ENCODE data around the gene PGP.
"Not testable (repeated sequence)": the region's sequence is repeated elsewhere in the genome, so short reads cannot be mapped to it uniquely, and the experiment has no call there.

Gene PGP

DNA sequence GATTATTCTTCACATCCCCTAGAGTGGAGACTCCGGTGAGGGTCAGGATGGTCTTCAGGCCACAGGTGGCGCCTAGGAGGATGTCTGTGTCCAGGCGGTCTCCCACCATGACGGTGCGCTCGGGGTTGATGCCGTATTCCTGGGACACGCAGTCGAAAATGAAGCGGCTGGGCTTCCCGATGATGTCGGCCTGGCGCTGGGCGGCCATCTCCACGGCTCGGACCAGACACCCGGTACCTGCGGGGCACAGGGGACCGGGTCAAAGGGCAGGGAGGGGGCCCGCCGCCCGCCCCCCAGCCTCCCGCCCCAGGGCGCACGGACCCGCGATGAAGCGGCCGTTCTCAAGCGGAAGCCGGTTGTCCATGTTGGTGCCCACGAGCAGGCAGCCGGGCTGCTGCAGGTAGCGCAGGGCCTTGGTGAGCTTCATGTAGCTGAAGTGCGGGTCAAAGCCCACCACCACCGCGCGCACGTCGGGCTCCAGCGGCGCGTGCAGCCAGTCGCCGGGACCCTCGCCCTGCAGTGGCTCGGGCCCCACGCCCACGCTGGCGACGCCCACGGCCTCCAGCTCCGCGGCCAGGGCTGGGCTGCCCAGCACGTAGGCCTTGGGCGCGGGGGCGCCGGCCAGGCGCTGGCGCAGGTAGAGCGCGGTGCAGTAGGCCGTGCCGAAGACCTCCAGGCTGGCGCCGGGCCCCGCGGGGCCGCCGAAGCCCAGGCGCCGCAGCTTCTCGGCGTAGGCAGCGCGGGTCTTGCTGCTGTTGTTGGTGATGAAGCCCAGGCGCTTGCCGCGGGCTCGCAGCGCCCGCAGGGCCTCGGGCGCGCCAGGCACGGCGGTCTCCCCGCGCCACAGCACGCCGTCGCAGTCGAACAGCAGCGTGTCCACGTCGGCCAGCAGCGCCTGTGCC, 572 bp downstream of the PGP start:
- no peak for DNase-seq

DNA sequence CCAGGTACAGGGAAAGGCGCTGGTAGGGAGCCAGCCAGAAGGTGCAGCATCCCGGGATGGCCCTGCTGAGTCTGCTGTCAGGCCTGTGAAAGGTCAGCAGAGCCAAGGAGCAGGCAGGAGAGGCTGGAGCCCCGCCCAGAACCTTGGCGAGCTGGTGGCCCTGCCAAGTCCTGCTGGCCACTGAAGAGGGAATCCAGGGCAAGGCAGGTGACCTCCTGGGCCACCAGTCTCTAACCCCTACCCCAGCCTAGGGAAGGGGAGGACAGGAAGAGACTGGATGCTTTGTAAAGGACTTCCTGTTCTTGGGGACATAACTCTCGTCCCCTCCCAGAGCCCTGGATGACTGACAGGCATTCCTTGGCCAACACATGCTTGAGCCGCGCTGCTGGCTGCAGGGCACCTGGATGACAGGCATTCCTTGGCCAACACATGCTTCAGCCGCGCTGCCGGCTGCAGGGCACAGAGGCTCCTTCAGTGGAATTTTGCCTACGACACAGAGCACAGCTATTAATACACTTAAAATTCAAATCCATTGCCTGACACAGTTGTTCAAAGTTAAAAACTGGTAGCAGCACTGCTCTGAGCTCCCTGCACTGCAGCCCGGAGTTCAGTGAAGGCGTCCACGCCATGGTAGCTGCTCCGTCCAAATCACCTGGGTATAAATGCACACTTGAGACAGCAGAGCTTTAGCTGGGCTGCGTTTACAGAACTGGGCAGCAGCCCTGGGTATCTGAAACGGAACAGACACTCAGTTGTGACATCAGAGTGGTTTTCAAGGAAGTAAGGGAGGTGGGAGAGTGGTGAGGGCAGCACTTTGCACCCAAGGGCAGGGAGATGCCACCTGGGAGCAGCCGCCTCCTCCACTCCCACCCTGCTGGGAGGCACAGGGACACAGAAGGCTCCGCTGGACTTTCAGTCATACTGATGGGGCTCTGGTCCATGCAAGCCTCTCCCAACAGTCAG, 2.0 kb downstream of the PGP start:
- DNase-seq: no peak

DNA sequence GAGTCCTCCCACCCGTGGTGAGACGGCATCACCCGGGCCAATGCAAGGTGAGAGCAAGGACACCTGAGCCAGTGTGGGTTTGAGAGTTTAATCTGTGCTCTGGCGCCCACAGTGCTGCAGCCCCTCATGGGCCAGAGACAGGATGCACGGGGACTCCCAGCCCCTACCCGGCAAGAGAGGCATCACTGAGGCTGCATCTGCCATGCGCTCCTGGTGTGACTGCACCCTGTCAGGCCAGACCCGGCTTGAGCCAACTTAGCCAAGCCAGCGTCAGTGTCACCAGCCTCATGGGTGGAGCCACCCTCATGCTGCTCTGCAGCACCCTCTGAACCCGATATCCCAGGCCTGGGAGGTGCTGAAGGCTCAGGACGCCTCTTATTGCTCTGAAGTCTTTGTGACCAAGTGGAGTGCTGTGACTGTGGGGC, 2.7 kb downstream of the PGP start:
- no peak for DNase-seq

DNA sequence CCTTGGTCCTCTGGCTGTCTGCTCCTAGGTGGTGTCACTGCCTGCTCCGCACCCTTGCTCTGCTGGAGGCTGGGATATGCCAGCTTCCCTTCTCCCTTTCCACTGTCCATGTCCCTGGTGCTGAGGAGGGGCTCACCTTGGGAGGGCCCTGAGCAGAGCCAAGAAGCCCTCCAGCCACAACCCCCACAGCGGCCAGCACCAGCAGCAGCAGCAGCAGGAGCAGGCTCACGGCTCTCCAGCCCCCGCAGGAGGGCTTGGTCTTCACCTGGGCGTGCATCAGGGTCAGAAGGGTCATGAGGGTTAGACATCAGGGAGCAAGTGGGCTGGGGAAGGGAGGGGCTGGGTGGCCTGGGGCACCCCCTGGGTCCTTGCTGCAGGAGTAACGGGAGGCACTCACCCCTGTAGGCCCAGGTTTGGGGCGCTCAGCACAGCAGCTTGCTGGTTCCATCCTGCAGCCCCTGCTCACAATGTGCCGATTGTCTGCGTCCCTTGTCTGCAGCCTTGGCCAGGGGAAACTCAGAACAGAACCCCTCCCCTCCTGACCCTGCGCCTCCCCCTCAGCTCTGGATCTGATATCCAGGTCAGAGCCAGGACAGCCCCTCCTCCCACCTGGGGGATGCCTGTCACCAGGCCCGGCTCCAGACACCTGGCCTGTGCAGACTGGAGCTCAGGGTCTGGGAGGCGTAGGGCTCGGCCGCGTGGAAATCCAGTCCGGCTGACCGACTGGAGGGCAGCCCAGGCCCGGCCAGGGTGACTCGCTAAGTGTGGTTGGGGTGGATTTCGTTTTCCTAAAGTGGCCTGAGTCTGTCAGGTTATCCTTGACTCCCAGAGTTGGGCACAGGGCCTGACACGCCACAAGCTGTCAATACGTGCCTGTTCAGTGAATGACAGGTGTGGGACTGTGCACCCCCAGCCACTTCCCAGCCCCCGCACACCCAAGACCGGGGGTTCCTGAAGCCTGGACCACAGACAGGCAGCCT, 4.0 kb downstream of the PGP start, which contains the start of gene BRICD5:
BRICD5 (minus strand) TSS at position 478 of the 980 bp plus-strand sequence; CDS start at position 448, 30 bp downstream.
- no peak for DNase-seq

DNA sequence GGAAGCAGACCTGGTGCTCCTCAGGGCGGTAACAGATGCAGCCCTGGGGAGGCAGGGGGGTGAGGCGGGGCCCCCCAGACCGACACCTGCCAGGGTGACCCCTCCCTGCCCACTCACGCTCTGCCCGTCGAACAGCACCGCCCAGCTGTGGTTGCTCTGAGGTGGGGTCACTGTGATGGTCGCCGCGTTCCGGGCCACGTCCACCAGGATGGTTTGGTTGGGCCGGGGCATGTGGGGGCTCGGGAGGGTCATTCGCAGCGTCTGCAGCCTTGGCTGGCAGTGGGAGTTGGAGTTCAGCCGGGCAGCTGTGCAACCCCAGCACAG, 4.7 kb downstream of the PGP start:
- DNase-seq: no peak

DNA sequence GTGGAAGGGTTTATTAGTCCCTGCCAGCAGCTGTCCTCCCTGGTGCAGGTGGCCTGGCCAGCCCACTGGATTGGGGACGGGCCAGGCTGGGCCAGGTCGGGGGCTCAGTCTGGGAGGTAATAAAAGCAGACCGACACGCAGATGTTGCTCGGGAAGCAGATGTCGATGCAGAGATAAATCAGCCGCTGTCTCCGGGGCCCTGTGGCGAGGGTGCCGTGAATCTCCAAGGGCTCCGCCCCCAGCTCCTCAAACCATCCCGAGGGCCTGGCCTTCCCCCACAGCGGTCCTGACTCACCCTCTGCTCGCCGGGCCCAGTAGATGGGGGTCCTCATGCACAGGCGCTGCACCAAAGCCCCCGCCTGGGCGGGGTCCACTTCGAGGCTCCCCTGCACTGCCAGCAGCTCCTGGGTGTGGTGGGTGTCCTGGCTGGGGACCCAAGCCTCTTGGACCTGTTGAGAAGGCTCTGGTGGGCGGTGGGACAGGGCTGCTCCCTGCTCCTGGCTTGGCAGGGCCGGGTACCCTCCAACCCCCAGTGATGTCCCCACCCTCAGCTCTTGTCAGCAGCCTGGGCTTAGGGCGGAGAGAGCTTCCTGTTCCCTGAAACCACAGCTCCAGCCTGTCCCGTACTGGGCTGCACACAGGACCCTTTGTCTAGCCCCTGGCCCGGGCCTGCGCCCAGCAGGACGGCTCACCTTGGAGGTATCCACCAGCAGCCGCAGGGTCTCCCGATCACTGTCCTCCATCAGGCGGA, 5.2 kb downstream of the PGP start:
- no peak for DNase-seq

DNA sequence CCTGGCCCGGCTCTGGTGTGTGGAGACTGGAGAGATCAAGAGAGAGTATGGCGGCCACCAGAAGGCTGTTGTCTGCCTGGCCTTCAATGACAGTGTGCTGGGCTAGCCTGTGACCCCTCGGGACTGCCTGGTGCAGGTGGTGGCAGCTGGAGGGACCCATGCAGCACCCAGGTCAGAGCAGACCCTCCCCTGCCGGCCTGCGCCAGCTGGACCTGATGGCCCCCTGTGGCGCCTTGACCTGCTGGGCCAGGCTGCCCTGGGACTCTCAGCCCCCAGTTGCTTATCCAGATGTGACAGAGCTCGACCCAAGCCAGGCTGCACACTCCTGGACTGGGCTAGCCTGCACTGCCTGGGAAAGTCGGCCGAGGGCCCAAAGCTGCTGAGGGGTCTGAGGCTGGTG, 5.9 kb downstream of the PGP start:
- no peak for DNase-seq

DNA sequence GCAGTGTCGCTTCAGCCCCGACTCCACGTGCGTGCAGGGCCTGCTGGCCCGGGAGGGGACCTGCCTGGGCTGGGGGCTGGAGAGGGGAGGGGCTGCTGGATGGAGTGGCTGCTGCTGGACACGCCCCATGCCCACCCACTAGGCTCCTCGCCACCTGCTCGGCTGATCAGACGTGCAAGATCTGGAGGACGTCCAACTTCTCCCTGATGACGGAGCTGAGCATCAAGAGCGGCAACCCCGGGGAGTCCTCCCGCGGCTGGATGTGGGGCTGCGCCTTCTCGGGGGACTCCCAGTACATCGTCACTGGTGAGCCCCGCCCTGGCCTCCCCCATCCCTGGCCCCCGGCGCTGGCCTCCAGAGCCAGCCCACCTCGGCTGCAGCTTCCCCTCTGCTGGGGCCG, 6.3 kb downstream of the PGP start:
- no peak for DNase-seq

DNA sequence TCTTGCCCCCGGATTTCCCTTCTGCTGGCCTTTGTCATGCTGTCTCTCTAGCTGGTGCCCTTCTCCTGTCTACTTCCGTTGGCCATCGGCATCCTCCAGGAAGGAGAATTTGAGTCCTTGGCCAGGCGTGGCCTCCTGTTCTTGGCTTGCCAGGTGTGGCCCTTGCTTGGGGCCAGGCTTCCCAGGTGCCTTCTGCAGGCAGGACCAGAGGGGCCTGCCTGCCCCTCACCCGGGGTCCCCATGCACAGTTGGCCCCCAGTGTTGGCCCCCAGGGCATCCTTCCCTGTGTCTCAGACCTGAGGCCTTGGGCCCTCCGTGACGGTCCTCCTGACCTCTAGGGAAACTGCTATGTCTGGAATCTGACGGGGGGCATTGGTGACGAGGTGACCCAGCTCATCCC, 6.8 kb downstream of the PGP start:
- DNase-seq: no peak

DNA sequence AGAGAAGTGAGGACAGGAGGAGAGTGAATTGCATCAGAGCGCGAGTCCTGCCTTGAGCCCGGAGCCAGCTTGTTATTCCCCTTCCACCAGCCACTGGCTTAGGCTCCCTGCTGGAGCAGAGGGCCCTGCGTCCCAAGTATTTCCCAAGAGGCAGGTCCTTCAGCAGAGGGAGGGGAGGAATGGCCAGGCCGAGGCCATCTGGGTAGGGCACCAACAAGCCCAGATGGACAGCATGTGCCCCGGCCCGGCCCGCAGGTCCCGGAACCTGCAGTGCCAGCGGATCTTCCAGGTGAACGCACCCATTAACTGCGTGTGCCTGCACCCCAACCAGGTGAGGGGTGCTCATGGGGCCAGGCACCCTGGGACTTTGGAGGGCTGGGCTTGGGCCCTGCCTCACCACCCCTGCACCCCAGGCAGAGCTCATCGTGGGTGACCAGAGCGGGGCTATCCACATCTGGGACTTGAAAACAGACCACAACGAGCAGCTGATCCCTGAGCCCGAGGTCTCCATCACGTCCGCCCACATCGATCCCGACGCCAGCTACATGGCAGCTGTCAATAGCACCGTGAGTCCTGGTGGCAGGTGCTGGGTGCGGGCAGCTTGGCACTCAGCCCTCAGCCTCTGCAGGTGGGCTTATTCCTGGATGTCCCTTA, 7.7 kb downstream of the PGP start:
- DNase-seq: no peak

DNA sequence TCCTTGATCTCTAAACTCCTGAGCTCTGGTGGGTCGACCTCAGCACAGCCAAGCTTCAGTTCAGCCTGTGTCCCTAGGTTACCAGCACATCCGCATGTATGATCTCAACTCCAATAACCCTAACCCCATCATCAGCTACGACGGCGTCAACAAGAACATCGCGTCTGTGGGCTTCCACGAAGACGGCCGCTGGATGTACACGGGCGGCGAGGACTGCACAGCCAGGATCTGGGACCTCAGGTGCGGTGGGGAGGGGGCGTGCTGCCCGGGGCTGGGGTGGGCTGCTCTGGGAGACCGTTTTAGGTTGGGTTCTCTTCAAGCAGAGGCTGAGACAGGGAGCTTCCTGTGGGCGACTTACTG, 8.2 kb downstream of the PGP start:
- DNase-seq: no peak

DNA sequence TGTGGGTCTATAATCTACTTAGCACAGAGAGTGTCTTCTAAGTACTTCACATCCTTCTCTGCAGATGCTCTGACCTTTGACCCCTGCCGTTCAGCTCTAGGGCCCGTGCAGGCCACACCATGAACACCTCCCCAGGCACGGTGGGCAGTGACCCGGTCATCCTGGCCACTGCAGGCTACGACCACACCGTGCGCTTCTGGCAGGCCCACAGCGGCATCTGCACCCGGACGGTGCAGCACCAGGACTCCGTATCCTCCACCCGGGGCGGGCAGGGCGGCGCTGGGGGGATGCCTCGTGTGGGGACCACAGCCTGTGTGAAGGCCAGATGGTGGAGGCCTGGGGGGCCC, 8.7 kb downstream of the PGP start:
- DNase-seq: no peak

DNA sequence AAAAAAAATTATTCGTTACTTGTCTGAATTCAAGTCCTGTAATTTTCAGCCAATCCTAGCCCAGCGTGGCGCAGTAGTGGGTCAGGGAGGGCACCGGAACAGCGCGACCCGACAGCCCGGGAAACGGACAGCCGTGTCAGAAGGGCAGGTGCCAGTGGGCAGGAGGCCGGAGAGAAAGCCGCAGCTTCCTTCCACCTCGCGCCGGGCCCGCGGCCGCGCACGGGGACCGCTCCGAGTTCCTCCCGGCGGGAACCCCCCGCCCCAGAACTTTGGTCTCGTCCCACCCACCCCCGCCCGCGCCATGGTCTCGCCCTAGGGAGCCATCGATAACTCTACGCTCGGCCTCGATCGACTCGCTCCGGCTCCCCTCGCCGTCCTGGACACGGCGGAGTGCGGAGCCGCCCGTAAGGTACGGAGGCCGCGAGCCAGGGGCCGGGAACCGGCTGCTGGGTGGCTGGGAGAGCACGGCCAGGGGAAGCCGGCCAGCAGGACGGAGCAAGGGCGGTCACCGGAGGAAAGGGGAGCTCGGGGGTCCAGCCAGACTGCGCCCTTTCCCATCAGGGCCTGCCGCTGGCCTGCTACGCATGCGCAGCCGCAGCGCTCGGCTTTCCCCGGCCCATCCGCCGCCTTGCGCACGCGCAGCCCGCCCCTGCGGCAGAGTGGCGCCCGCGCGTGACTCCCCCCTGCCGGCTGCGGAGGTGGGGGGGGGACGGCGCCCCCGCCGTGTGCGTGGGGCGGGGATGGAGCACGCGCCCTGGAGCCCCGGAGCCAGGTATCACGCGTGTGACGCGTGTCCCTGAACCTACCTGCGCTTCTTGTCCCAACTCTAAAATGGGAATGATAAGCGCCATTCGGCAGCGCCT, 9.3 kb downstream of the PGP start, which contains the start of gene MLST8:
MLST8 (plus strand) TSS at position 351 of the 863 bp plus-strand sequence. CDS start 632 bp downstream, outside the sequence.
- no peak for DNase-seq

DNA sequence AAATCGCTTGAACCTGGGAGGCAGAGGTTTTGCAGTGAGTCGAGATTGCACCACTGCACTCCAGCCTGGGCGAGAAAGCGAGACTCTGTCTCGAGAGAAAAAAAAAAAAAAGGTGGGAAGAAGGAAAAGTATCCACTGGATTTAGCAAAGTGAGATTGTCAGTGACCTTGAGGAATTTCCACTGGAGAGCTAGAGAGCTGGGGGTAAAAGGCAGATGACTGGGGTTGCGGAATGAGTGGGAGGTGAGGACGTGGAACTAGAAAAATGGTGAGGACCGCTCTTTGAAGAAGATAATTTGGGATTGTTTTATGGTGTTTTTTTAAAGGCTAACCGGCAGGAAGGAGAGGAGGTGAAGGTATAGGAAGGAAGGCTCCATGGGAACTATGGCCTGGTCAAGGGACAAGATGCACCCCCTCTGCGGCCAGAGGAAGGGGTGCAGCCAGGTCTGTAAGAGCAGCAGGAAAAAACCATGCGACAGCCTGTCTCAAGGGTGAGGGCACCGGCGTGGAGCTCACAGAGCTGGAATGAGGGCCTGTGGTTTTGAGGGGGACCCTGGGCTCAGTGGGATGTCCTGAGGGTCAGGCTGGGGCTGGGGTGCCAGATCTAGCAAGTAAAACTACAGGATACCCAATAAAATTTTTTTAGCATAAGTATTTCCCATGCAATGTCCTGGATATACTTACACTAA, 10.1 kb downstream of the PGP start:
- no peak for DNase-seq

DNA sequence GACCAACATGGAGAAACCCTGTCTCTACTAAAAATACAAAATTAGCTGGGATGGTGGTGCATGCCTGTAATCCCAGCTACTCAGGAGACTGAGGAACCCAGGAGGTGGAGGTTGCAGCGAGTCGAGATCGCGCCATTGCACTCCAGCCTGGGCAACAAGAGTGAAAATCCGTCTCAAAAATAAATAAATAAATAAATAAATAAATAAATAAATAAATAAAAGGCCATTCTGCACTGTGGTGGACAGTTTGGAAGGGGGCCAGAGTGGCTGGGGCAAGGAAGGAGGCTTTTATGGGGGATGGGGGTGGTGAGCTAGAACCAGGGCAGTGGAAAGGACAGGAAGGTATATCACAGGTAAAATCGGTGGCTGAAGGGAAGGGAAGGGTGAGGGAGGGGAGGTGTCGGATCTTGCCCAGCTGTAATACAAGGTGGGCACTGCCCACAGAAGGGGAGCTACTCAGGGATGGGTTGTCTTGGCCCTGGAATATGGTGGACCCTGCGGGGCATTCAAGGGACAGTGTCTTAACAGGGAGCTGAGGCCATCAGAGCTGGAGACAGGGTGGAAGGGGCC, 11.4 kb downstream of the PGP start:
- not testable (repeated sequence) for DNase-seq

DNA sequence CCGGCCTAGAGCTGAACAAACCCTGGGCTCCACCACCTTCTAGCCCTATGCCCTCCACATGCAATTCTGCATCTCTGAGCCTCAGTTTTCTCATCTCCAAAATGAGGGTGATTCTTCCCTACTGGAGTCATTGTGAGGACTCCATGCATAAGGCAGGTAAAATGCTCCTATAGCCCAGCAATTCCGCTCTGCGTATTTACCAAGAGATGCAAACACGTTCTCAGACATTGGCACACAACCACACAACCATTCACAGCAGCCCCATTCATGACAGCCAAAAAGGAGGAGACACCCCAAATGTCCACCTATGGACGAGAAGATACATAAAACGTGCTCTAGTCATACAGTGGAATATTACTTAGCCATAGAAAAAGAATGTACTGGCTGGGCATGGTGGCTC, 14.3 kb downstream of the PGP start:
- no peak for DNase-seq

DNA sequence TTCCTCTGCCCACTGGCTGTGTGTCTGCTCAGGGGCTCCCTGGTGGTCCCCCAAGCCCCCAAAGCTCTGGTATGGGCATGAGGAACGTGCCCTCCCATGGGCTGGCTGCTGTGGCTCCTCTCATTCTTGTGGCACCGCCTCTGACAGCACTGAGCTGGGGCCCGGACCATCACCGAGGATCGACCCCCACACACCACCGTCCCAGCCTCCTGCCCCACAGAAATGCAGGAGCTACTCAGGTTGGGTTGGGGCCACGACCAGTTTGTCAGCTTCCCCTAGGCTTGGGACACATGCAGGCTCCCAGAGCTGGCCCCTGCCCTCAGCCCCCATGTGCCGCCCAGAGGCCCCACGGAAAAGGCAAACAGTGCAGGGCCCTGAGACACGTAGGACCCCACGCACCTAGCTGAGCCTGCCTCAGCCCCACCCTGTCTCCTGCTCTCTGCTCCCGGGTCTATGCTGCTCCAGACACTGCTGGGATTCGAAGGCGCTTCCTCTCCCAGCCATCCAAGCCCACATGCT, 15.0 kb downstream of the PGP start:
- DNase-seq: no peak

DNA sequence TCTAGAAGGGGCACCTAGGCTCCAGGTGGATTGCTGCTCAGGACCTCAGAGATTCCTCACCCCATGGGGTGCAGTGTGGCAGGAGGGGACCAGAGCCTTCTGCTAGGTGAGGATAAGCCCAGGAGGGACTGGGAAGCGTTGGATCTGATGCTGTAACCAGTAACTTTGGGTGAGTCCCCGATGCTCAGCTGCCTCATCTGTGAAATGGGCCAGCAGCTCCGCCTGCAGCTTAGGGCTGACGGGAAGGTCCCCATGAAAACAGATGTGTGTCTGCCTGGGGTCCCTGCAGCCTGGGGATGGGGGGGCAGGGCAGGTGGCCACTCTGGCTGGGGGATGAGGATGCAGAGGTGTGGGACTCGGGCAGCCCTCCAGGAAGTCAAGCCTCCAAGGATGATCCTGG, 15.5 kb downstream of the PGP start:
- DNase-seq: no peak

DNA sequence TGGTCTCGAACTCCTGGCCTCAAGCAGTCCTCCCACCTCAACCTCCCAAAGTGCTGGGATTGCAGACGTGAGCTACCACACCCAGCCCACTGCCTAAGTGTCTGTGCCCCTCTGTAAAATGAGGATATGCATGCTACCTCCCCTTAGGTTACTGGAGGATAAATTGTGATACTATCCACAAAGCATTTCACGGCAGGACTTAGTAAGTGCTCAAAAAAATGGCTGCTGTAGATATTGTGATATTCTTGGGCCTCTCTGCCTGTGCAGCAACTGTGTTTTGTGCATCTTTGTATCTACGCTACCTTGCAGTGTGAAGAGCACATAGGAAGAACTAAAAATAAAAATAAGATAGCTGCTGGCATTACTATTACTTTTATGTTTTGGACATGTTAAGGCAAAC, 16.4 kb downstream of the PGP start:
- no peak for DNase-seq
